ENCODE data around the gene S100A8.
"Not testable (repeated sequence)": the region's sequence is repeated elsewhere in the genome, so short reads cannot be mapped to it uniquely, and the experiment has no call there.

Gene S100A8

GRCh38 chr1:153348511-153349362 is 42.1 kb downstream of the S100A8 start, which contains the start of gene PGLYRP4:
TSS of gene PGLYRP4 (minus strand) at chr1:153348841. CDS start at chr1:153347932, 909 bp downstream.
- Histone ChIP-seq H3K27ac (ENCODE audit: low read depth in 2 of 2, low read length in 2 of 2) (no peak within 1 kb of the TSS), H3K4me3 (ENCODE audit: low read length in 2 of 2) (no peak within 1 kb of the TSS), H3K9ac (ENCODE audit: low read depth in 1 of 2, low read length in 2 of 2) (no peak within 1 kb of the TSS), H3K4me1 (ENCODE audit: control insufficient read depth in 2 of 2, insufficient read depth in 2 of 2, low read length in 2 of 2) (no peaks in the 10 kb centered on the region), H3K9me3 (ENCODE audit: control insufficient read depth in 2 of 2, low read length in 2 of 2) (no peaks in the 10 kb centered on the region), H3K27me3 (ENCODE audit: control insufficient read depth in 2 of 2, insufficient read depth in 2 of 2, low read length in 2 of 2) (no peaks in the 10 kb centered on the region), H3K36me3 (ENCODE audit: control insufficient read depth in 2 of 2, insufficient read depth in 2 of 2, low read length in 2 of 2) (no peaks in the 10 kb centered on the region)

GRCh38 chr1:153347856-153348255 is 43.0 kb downstream of the S100A8 start:
- no peaks in the 10 kb centered on the region for H3K36me3 ChIP-seq (ENCODE audit: control insufficient read depth in 2 of 2, insufficient read depth in 2 of 2, low read length in 2 of 2)
- H3K27ac ChIP-seq (ENCODE audit: low read depth in 2 of 2, low read length in 2 of 2) = no peak overlapping the region
- H3K4me3 ChIP-seq (ENCODE audit: low read length in 2 of 2) = no peak overlapping the region
- no peaks in the 10 kb centered on the region for H3K27me3 ChIP-seq (ENCODE audit: control insufficient read depth in 2 of 2, insufficient read depth in 2 of 2, low read length in 2 of 2)
- H3K9ac ChIP-seq (ENCODE audit: low read depth in 1 of 2, low read length in 2 of 2) = no peak overlapping the region
- H3K9me3 ChIP-seq (ENCODE audit: control insufficient read depth in 2 of 2, low read length in 2 of 2) = no peaks in the 10 kb centered on the region
- H3K4me1 ChIP-seq (ENCODE audit: control insufficient read depth in 2 of 2, insufficient read depth in 2 of 2, low read length in 2 of 2) = no peaks in the 10 kb centered on the region

- H3K27me3 ChIP-seq (ENCODE audit: control insufficient read depth in 2 of 2, insufficient read depth in 2 of 2, low read length in 2 of 2); H3K9me3 ChIP-seq (ENCODE audit: control insufficient read depth in 2 of 2, low read length in 2 of 2); H3K27ac ChIP-seq (ENCODE audit: low read depth in 2 of 2, low read length in 2 of 2); H3K4me3 ChIP-seq (ENCODE audit: low read length in 2 of 2); H3K9ac ChIP-seq (ENCODE audit: low read depth in 1 of 2, low read length in 2 of 2); H3K4me1 ChIP-seq (ENCODE audit: control insufficient read depth in 2 of 2, insufficient read depth in 2 of 2, low read length in 2 of 2); H3K36me3 ChIP-seq (ENCODE audit: control insufficient read depth in 2 of 2, insufficient read depth in 2 of 2, low read length in 2 of 2): not testable (repeated sequence)
Measured at GRCh38 chr1:153347049-153347448, 43.8 kb downstream of the S100A8 start.

- Histone ChIP-seq H3K9ac (ENCODE audit: low read depth in 1 of 2, low read length in 2 of 2) (no peak overlapping the region), H3K4me3 (ENCODE audit: low read length in 2 of 2) (no peak overlapping the region), H3K27me3 (ENCODE audit: control insufficient read depth in 2 of 2, insufficient read depth in 2 of 2, low read length in 2 of 2) (no peaks in the 10 kb centered on the region), H3K36me3 (ENCODE audit: control insufficient read depth in 2 of 2, insufficient read depth in 2 of 2, low read length in 2 of 2) (no peaks in the 10 kb centered on the region), H3K9me3 (ENCODE audit: control insufficient read depth in 2 of 2, low read length in 2 of 2) (no peaks in the 10 kb centered on the region), H3K4me1 (ENCODE audit: control insufficient read depth in 2 of 2, insufficient read depth in 2 of 2, low read length in 2 of 2) (no peaks in the 10 kb centered on the region), H3K27ac (ENCODE audit: low read depth in 2 of 2, low read length in 2 of 2) (no peak overlapping the region)
Measured at GRCh38 chr1:153346077-153346723, 44.7 kb downstream of the S100A8 start.

- Histone ChIP-seq H3K4me1 (ENCODE audit: control insufficient read depth in 2 of 2, insufficient read depth in 2 of 2, low read length in 2 of 2) (no peaks in the 10 kb centered on the region), H3K4me3 (ENCODE audit: low read length in 2 of 2) (no peak overlapping the region), H3K27ac (ENCODE audit: low read depth in 2 of 2, low read length in 2 of 2) (no peak overlapping the region), H3K27me3 (ENCODE audit: control insufficient read depth in 2 of 2, insufficient read depth in 2 of 2, low read length in 2 of 2) (no peaks in the 10 kb centered on the region), H3K9me3 (ENCODE audit: control insufficient read depth in 2 of 2, low read length in 2 of 2) (no peaks in the 10 kb centered on the region), H3K36me3 (ENCODE audit: control insufficient read depth in 2 of 2, insufficient read depth in 2 of 2, low read length in 2 of 2) (no peaks in the 10 kb centered on the region), H3K9ac (ENCODE audit: low read depth in 1 of 2, low read length in 2 of 2) (no peak overlapping the region)
Measured at GRCh38 chr1:153345187-153346076, 45.4 kb downstream of the S100A8 start.

- Histone ChIP-seq H3K36me3 (ENCODE audit: control insufficient read depth in 2 of 2, insufficient read depth in 2 of 2, low read length in 2 of 2) (no peaks in the 10 kb centered on the region), H3K4me3 (ENCODE audit: low read length in 2 of 2) (no peak overlapping the region), H3K27me3 (ENCODE audit: control insufficient read depth in 2 of 2, insufficient read depth in 2 of 2, low read length in 2 of 2) (no peaks in the 10 kb centered on the region), H3K9me3 (ENCODE audit: control insufficient read depth in 2 of 2, low read length in 2 of 2) (no peaks in the 10 kb centered on the region), H3K9ac (ENCODE audit: low read depth in 1 of 2, low read length in 2 of 2) (no peak overlapping the region), H3K4me1 (ENCODE audit: control insufficient read depth in 2 of 2, insufficient read depth in 2 of 2, low read length in 2 of 2) (no peaks in the 10 kb centered on the region), H3K27ac (ENCODE audit: low read depth in 2 of 2, low read length in 2 of 2) (no peak overlapping the region)
Measured at GRCh38 chr1:153344718-153345025, 46.2 kb downstream of the S100A8 start.

GRCh38 chr1:153343811-153344717 is 46.8 kb downstream of the S100A8 start:
- Histone ChIP-seq H3K9ac (ENCODE audit: low read depth in 1 of 2, low read length in 2 of 2) (no peak overlapping the region), H3K4me1 (ENCODE audit: control insufficient read depth in 2 of 2, insufficient read depth in 2 of 2, low read length in 2 of 2) (no peaks in the 10 kb centered on the region), H3K4me3 (ENCODE audit: low read length in 2 of 2) (no peak overlapping the region), H3K27me3 (ENCODE audit: control insufficient read depth in 2 of 2, insufficient read depth in 2 of 2, low read length in 2 of 2) (no peaks in the 10 kb centered on the region), H3K9me3 (ENCODE audit: control insufficient read depth in 2 of 2, low read length in 2 of 2) (no peaks in the 10 kb centered on the region), H3K36me3 (ENCODE audit: control insufficient read depth in 2 of 2, insufficient read depth in 2 of 2, low read length in 2 of 2) (no peaks in the 10 kb centered on the region), H3K27ac (ENCODE audit: low read depth in 2 of 2, low read length in 2 of 2) (no peak overlapping the region)

- no peak overlapping the region for H3K9ac ChIP-seq (ENCODE audit: low read depth in 1 of 2, low read length in 2 of 2)
- H3K4me3 ChIP-seq (ENCODE audit: low read length in 2 of 2) = no peak overlapping the region
- no peaks in the 10 kb centered on the region for H3K27me3 ChIP-seq (ENCODE audit: control insufficient read depth in 2 of 2, insufficient read depth in 2 of 2, low read length in 2 of 2)
- H3K27ac ChIP-seq (ENCODE audit: low read depth in 2 of 2, low read length in 2 of 2) = no peak overlapping the region
- H3K36me3 ChIP-seq (ENCODE audit: control insufficient read depth in 2 of 2, insufficient read depth in 2 of 2, low read length in 2 of 2) = no peaks in the 10 kb centered on the region
- H3K4me1 ChIP-seq (ENCODE audit: control insufficient read depth in 2 of 2, insufficient read depth in 2 of 2, low read length in 2 of 2) = no peaks in the 10 kb centered on the region
- no peaks in the 10 kb centered on the region for H3K9me3 ChIP-seq (ENCODE audit: control insufficient read depth in 2 of 2, low read length in 2 of 2)
Measured at GRCh38 chr1:153343040-153343681, 47.7 kb downstream of the S100A8 start.

- Histone ChIP-seq H3K36me3 (ENCODE audit: control insufficient read depth in 2 of 2, insufficient read depth in 2 of 2, low read length in 2 of 2) (no peaks in the 10 kb centered on the region), H3K27ac (ENCODE audit: low read depth in 2 of 2, low read length in 2 of 2) (no peak overlapping the region), H3K9me3 (ENCODE audit: control insufficient read depth in 2 of 2, low read length in 2 of 2) (no peaks in the 10 kb centered on the region), H3K27me3 (ENCODE audit: control insufficient read depth in 2 of 2, insufficient read depth in 2 of 2, low read length in 2 of 2) (no peaks in the 10 kb centered on the region), H3K4me3 (ENCODE audit: low read length in 2 of 2) (no peak overlapping the region), H3K9ac (ENCODE audit: low read depth in 1 of 2, low read length in 2 of 2) (no peak overlapping the region), H3K4me1 (ENCODE audit: control insufficient read depth in 2 of 2, insufficient read depth in 2 of 2, low read length in 2 of 2) (no peaks in the 10 kb centered on the region)
Measured at GRCh38 chr1:153342178-153342577, 48.7 kb downstream of the S100A8 start.
